Measurements from ENCODE around the gene CLCA4.
"Not testable (repeated sequence)": the region's sequence is repeated elsewhere in the genome, so short reads cannot be mapped to it uniquely, and the experiment has no call there.

Gene CLCA4

DNA sequence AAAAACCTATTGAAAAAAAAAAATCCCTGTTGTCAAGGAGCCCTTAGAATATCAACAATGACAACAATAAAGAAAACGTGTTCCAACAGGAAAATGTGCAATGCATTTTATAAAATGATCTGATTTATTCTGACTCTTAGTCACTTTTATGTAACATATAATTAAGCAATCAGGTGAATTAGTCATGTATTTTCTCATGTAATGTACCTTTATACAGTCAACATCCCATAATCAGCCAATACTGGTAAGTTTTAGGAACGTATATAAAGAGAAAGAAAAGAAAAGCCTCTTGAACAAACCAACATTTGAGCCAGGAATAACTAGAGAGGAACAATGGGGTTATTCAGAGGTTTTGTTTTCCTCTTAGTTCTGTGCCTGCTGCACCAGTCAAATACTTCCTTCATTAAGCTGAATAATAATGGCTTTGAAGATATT, at the start of gene CLCA4:
Gene CLCA4 (plus strand): TSS at position 292 of the 435 bp plus-strand sequence. CDS start 42 bp downstream, at position 334.
- Mint-ChIP-seq H3K27ac (no peak within 1 kb of the TSS), H3K4me1 (ENCODE audit: low read depth) (no peaks in the 10 kb centered on the region), H3K36me3 (ENCODE audit: low read depth) (no peaks in the 10 kb centered on the region), H3K9me3 (no peaks in the 10 kb centered on the region), H3K4me3 (no peak within 1 kb of the TSS), H3K27me3 (ENCODE audit: low read depth) (peaks cover 3% of the 10 kb centered on the region)
- DNase-seq (ENCODE audit: low spot score) = no peak

GRCh38 chr1:86498281-86498680, 48.6 kb upstream of the CLCA4 start:
- Mint-ChIP-seq H3K9me3 (no peaks in the 10 kb centered on the region), H3K36me3 (ENCODE audit: low read depth) (no peaks in the 10 kb centered on the region), H3K4me3 (no peak overlapping the region), H3K4me1 (ENCODE audit: low read depth) (peaks cover 11% of the 10 kb centered on the region), H3K27me3 (ENCODE audit: low read depth) (peaks cover 9% of the 10 kb centered on the region), H3K27ac (no peak overlapping the region)
- no peak for DNase-seq (ENCODE audit: low spot score)

DNA sequence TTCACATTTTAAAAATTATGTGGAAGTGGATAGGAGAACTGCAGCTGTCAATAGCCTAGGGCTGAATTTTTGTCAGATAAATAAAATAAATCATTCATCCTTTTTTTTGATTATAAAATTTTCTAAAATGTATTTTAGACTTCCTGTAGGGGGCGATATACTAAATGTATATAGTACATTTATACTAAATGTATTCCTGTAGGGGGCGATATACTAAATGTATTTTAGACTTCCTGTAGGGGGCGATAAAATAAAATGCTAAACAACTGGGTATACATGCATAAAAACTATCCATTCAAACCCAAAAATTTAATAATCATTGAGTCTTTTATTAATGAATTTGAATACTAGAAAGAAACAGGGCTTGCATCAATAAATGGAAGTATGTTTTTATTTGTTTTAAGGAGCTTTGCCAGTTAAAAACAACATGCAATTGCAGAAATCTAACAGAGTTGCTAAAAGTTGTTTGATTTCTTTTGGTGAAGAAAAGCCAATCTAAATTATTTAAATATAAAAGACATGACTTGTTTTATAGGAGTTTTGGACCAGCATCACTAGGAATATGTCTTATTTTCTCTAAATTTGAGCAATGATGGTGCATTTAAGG, 46.8 kb upstream of the CLCA4 start:
- peaks cover 14% of the 10 kb centered on the region for H3K4me1 Mint-ChIP-seq (ENCODE audit: low read depth)
- H3K27ac Mint-ChIP-seq = no peak overlapping the region
- no peaks in the 10 kb centered on the region for H3K9me3 Mint-ChIP-seq
- no peaks in the 10 kb centered on the region for H3K36me3 Mint-ChIP-seq (ENCODE audit: low read depth)
- H3K4me3 Mint-ChIP-seq = no peak overlapping the region
- DNase-seq (ENCODE audit: low spot score) = no peak
- peaks cover 22% of the 10 kb centered on the region for H3K27me3 Mint-ChIP-seq (ENCODE audit: low read depth)

DNA sequence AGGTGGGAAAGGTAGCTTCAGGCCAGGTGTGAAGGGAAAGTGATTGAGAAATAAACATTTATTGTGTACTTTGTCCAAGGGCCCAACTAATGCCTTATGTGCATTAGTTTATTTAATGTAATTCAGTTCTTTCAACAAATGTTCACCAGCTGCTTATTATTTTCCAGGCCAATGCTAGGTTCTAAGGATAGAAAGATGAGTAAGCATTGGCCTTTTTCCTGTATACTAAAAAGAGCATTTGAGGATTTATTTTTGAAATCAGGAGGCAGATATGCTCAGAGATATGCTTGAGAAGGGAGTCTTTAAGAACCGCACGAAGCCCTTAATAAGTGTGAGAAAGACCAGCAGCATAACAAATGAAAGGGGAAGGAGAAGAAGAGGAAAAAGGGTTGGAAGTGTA, 46.2 kb upstream of the CLCA4 start:
- no peaks in the 10 kb centered on the region for H3K9me3 Mint-ChIP-seq
- peaks cover 14% of the 10 kb centered on the region for H3K4me1 Mint-ChIP-seq (ENCODE audit: low read depth)
- H3K4me3 Mint-ChIP-seq = no peak overlapping the region
- H3K27me3 Mint-ChIP-seq (ENCODE audit: low read depth) = peaks cover 25% of the 10 kb centered on the region
- H3K27ac Mint-ChIP-seq = no peak overlapping the region
- DNase-seq (ENCODE audit: low spot score) = no peak
- no peaks in the 10 kb centered on the region for H3K36me3 Mint-ChIP-seq (ENCODE audit: low read depth)

DNA sequence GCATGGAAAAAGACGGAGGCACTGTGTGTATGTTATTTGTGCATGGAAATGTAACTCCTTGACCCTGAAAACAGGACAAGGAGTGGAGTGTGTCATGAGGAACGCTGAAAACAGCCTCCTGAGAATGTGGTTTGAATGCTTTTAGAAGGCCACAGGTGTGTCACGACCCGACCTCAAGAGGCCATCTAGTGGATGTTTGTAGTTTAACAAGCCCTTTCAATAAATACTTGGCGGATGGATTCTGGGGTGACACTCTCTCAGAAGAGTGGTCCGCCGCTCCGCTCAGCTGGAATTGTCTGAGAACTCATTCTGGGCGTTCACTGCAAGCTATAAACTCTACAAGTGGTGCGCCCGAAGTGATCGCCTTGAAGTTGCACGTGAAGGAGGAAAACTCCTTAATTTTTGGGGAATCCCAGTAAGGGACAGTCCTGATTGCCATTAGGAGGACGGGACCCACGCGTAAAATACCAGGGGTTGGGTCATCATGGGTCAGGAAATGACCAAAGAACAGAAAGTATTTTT, 44.7 kb upstream of the CLCA4 start:
- Mint-ChIP-seq H3K4me3 (peak overlapping the region; percentile 82), H3K27me3 (ENCODE audit: low read depth) (peaks cover 25% of the 10 kb centered on the region), H3K4me1 (ENCODE audit: low read depth) (peaks cover 14% of the 10 kb centered on the region)
- not testable (repeated sequence) for H3K36me3 Mint-ChIP-seq (ENCODE audit: low read depth); H3K9me3 Mint-ChIP-seq; H3K27ac Mint-ChIP-seq
- peak; percentile 15 for DNase-seq (ENCODE audit: low spot score)

DNA sequence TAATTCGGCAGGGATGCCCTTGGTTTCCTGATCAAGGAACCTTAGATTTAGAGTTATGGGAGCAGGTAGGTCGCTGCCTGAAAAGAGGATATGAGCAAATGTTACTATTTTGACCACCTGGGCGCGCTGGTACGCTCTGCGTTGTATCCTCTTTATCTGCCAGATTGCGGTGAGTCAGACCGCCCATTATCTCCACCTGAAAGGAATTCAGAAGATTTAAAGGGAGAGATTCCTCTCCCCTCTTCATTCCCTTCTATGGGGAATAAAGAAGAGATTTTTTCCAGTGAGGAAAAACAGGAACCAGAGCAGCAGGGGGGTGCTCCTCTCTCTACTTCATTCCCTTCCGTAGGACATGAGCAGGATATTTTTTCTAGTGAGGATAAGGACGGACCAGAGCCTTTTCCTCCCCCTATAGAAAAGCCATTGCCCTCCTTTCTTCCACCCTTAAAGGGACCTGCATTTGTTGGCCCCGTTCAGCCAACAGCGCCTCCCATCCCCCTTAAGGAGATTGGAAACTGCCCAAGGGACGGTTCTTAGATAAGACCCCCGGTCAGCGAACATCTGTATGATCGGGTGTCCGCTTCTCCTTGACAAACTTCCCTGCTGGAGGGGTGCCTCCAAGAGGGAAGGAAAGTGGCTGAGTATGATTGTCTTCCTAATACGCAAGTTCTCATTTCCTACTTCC, 44.0 kb upstream of the CLCA4 start:
- H3K4me1 Mint-ChIP-seq (ENCODE audit: low read depth) = peaks cover 14% of the 10 kb centered on the region
- no peak overlapping the region for H3K27ac Mint-ChIP-seq
- H3K4me3 Mint-ChIP-seq = peak overlapping the region; percentile 82
- H3K36me3 Mint-ChIP-seq (ENCODE audit: low read depth) = no peaks in the 10 kb centered on the region
- H3K27me3 Mint-ChIP-seq (ENCODE audit: low read depth) = peaks cover 23% of the 10 kb centered on the region
- H3K9me3 Mint-ChIP-seq = no peaks in the 10 kb centered on the region
- no peak for DNase-seq (ENCODE audit: low spot score)

DNA sequence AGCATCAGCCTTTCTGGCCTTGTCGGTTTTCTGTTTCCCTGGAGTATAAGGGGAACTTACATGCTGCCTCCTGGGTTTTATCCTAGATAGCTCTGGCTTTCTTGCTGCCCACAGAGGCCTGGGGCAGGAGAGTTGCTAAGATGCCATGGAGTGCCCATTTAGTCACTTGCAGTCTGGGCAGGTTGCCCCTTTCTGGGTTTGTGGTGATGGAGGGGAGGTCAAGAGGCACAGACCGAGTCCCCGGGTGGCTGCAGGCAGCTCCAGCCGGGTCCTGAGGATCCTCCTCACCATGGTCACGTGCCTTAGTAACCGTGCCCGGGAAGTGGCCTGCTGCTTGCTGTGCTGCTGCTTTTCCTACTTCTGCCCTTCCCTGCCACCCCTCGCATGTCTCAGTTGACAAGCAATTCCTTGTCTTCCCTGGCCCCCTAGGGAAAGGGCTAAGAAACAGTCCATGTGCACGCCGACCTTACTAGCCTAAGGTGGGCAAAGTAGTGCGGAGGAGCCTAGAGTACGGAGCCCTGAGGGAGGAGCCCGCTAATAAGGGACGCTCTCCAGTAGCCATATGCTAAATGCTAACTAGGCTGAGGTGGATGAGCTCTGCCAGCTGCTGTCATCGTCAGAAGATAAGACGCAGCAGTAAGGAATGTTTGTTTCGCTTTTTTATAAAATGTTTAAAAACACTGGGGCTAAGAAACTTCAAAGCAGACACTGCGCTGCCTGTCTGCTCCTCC, 43.3 kb upstream of the CLCA4 start:
- peak overlapping the region; percentile 36 for H3K4me3 Mint-ChIP-seq
- DNase-seq (ENCODE audit: low spot score) = no peak

DNA sequence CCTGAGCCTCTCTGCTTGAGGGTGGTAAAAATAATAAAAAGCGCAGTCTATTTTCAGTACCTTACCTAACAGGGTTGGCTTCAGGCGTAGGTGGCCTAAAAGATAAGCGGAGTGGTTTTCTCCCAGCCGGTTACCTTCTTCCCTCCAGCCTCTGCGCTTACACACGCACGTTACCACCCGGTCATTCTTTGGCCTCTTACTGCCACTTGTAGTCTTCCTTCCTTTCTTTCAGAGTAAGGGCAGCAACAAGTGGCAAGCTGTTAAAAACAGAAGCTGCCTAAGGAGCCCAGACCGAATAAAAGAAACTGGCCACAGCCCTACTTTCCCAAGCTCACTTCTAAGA, 42.8 kb upstream of the CLCA4 start:
- peaks cover 11% of the 10 kb centered on the region for H3K4me1 Mint-ChIP-seq (ENCODE audit: low read depth)
- H3K27ac Mint-ChIP-seq = no peak overlapping the region
- peaks cover 15% of the 10 kb centered on the region for H3K27me3 Mint-ChIP-seq (ENCODE audit: low read depth)
- H3K36me3 Mint-ChIP-seq (ENCODE audit: low read depth) = no peaks in the 10 kb centered on the region
- H3K9me3 Mint-ChIP-seq = no peaks in the 10 kb centered on the region
- DNase-seq (ENCODE audit: low spot score) = no peak
- no peak overlapping the region for H3K4me3 Mint-ChIP-seq

More for the DNA sequence above, 43.3 kb upstream of the CLCA4 start:
- no peaks in the 10 kb centered on the region for H3K9me3 Mint-ChIP-seq
- peaks cover 11% of the 10 kb centered on the region for H3K4me1 Mint-ChIP-seq (ENCODE audit: low read depth)
- no peak overlapping the region for H3K27ac Mint-ChIP-seq
- peaks cover 17% of the 10 kb centered on the region for H3K27me3 Mint-ChIP-seq (ENCODE audit: low read depth)
- H3K36me3 Mint-ChIP-seq (ENCODE audit: low read depth) = no peaks in the 10 kb centered on the region

DNA sequence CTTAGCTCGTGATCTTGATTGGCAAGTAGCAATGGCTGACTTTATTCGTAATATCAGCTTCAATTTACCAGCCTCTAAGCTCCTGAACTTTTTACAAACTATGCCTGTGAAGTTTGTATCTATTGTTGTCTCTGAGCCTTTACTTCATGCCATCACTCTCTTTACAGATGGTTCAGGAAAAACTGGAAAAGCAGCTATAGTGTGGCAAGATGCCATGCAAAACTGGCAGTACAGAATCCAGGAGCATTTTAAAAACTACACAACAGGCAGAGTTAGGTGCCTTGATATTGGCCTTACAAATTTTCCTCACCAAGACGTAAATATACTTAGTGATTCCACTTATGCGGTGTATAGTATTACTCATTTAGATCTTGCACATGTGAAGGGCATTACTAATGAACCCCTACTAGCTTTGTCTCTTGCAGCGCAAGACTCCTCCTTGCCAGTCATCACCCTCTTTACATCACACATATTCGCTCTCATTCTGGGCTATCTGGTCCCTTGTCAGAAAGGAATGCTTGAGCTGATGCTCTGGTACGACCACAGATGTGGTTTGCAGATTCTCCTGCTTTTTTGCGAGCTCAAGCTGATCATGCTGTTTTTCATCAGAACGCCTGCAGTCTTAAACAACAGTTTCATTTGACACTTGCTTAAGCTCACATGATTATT, 41.8 kb upstream of the CLCA4 start:
- no peak for DNase-seq (ENCODE audit: low spot score)

GRCh38 chr1:86505564-86505902, 41.3 kb upstream of the CLCA4 start:
- DNase-seq (ENCODE audit: low spot score) = no peak
- H3K4me3 Mint-ChIP-seq = no peak overlapping the region
- H3K4me1 Mint-ChIP-seq (ENCODE audit: low read depth) = peaks cover 11% of the 10 kb centered on the region
- no peaks in the 10 kb centered on the region for H3K36me3 Mint-ChIP-seq (ENCODE audit: low read depth)
- no peaks in the 10 kb centered on the region for H3K9me3 Mint-ChIP-seq
- H3K27ac Mint-ChIP-seq = no peak overlapping the region
- H3K27me3 Mint-ChIP-seq (ENCODE audit: low read depth) = peaks cover 15% of the 10 kb centered on the region

More for the DNA sequence above, 41.8 kb upstream of the CLCA4 start:
- Mint-ChIP-seq H3K9me3 (no peaks in the 10 kb centered on the region), H3K36me3 (ENCODE audit: low read depth) (no peaks in the 10 kb centered on the region), H3K27ac (no peak overlapping the region), H3K4me3 (no peak overlapping the region), H3K4me1 (ENCODE audit: low read depth) (peaks cover 11% of the 10 kb centered on the region), H3K27me3 (ENCODE audit: low read depth) (peaks cover 15% of the 10 kb centered on the region)

GRCh38 chr1:86507935-86508582, 38.8 kb upstream of the CLCA4 start:
- Mint-ChIP-seq H3K36me3 (ENCODE audit: low read depth) (no peaks in the 10 kb centered on the region), H3K27ac (no peak overlapping the region), H3K4me3 (no peak overlapping the region), H3K27me3 (ENCODE audit: low read depth) (peaks cover 15% of the 10 kb centered on the region), H3K4me1 (ENCODE audit: low read depth) (peaks cover 5% of the 10 kb centered on the region), H3K9me3 (no peaks in the 10 kb centered on the region)
- DNase-seq (ENCODE audit: low spot score) = no peak

DNA sequence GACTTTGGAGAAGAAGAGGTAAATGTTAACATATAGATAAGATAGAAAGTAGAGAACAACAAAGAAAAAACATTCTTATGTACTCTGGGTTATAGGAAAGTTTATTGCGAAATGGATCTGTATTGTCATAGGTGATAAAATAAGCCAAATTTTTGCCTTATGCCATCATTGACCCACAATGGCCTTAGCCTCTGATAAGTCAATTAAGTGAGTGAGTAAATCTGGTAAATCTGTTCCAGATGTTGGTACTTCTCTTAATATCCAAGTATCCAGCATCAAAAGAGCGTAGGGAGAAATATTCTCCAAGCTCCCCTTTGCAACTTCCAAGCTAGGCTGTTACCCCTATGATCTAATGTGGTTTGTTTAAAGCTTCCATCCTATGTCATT, 38.3 kb upstream of the CLCA4 start:
- Mint-ChIP-seq H3K27ac (no peak overlapping the region), H3K9me3 (no peaks in the 10 kb centered on the region), H3K4me3 (no peak overlapping the region), H3K36me3 (ENCODE audit: low read depth) (no peaks in the 10 kb centered on the region), H3K27me3 (ENCODE audit: low read depth) (peaks cover 15% of the 10 kb centered on the region), H3K4me1 (ENCODE audit: low read depth) (peaks cover 1% of the 10 kb centered on the region)
- DNase-seq (ENCODE audit: low spot score) = no peak

DNA sequence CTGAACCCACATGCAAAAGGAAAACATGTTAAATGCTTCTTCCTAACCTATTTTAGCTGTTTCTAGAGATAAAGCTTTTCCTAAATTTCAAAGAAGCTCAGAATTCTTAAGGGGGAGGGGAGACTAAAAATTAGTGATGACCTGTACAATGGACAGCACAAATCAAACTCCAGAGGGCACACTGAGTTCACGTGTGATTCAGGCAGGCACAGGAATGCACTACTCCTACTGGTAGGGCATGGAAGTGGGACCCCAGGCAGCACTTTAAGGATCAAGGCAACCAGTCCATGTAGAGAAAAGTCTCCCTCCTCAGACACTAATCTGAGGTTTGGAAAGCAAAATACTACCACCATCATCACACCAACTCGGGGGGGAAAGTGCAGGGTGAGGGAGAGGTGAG, 31.3 kb upstream of the CLCA4 start:
- H3K4me1 Mint-ChIP-seq (ENCODE audit: low read depth) = no peaks in the 10 kb centered on the region
- H3K4me3 Mint-ChIP-seq = no peak overlapping the region
- H3K9me3 Mint-ChIP-seq = no peaks in the 10 kb centered on the region
- no peaks in the 10 kb centered on the region for H3K36me3 Mint-ChIP-seq (ENCODE audit: low read depth)
- no peaks in the 10 kb centered on the region for H3K27me3 Mint-ChIP-seq (ENCODE audit: low read depth)
- no peak for DNase-seq (ENCODE audit: low spot score)
- no peak overlapping the region for H3K27ac Mint-ChIP-seq

Data from T-helper 2 cell treated with Interferon-gamma antibody and Interleukin-4, amounts not matched to agents 5 μg/mL and 100 μg/mL, for 36 hours (primary cell).